GM12864 (cell line): ENCODE results near the gene GPR6.

ENCODE experiments used
- DNase-seq: peaks from one replicate; pipeline ENCODE4 v3.0.0-alpha.2; 2011; ENCODE audit warnings: low read depth
- H3K4me3 ChIP-seq: 2 replicates; pipeline ENCODE4 v1.5.1; 2011; ENCODE audit warnings: mild to moderate bottlenecking, low read depth, low read length, control low read depth
- CTCF ChIP-seq: IDR thresholded peaks from 2 replicates; pipeline ENCODE4 v1.5.1; 2011; ENCODE audit warnings: low read depth, mild to moderate bottlenecking, moderate library complexity, low read length, control low read depth, inconsistent platforms; ENCODE audit errors: missing control alignments

GPR6 gene, protein sequence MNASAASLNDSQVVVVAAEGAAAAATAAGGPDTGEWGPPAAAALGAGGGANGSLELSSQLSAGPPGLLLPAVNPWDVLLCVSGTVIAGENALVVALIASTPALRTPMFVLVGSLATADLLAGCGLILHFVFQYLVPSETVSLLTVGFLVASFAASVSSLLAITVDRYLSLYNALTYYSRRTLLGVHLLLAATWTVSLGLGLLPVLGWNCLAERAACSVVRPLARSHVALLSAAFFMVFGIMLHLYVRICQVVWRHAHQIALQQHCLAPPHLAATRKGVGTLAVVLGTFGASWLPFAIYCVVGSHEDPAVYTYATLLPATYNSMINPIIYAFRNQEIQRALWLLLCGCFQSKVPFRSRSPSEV

GRCh38 chr6:109978174-109979032 lies at the start of gene GPR6:
GPR6 (plus strand) TSS chr6:109978311; CDS start chr6:109979113, 802 bp downstream.
- H3K4me3 ChIP-seq = no peak within 1 kb of the TSS
- TF ChIP-seq CTCF = no peak
- no peak for DNase-seq

DNA sequence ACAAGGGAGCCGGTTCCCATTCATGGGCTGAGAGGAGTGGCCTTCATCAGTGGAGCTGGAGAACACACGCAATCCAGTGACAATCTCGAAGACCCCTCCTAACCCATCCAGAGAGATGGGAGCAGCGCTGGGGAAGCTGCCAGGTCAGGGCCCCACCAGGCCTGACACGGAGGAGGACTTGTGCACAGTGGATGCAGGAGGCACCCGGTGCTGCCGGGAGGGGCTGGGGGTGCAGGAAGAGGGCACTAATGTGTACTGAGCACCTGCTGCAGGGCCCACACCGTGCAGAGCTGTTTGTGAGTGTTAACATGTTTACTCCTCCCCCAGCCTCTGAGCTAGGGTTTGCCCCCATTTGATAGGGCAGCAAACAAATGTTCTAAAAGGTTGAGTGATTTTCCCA lies 43.8 kb upstream of the GPR6 start:
- no peak for TF ChIP-seq CTCF
- H3K4me3 ChIP-seq = no peak overlapping the region
- DNase-seq = no peak

DNA sequence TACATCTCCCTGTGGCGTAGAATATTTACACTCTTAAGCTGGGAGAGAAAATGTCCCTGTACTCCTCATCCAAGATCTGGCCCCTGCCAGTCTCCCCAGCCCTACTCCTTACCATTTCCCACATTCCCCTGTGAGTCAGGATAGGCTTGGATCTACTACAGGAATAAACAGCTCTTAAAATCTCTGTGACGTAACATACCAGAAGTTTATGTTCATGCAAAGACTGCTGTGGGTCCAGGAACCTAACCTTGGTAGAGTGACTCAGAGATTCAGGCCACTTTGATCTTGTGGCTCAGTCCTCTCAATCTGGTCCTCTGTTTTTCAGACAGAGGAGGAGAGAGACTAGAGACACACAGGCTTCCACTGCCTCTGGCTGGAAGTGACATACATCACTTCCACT lies 38.5 kb upstream of the GPR6 start:
- no peak for DNase-seq
- H3K4me3 ChIP-seq = no peak overlapping the region
- no peak for TF ChIP-seq CTCF

- TF ChIP-seq CTCF = no peak
- no peak for DNase-seq
- no peak overlapping the region for H3K4me3 ChIP-seq
Measured at GRCh38 chr6:109944448-109944847, 33.7 kb upstream of the GPR6 start.

GRCh38 chr6:109945091-109945490 lies 33.0 kb upstream of the GPR6 start:
- H3K4me3 ChIP-seq = no peak overlapping the region
- no peak for TF ChIP-seq CTCF
- no peak for DNase-seq

GRCh38 chr6:109946979-109947378 lies 31.1 kb upstream of the GPR6 start:
- no peak overlapping the region for H3K4me3 ChIP-seq
- no peak for TF ChIP-seq CTCF
- DNase-seq = no peak
